Fibroblast of lung (primary cell): Measurements from ENCODE around the gene STARD4.

Source experiments
- EZH2 ChIP-seq: IDR thresholded peaks from 2 replicates; pipeline ENCODE4 v1.5.1; 2012; ENCODE audit warnings: low read length, control low read depth, mild to moderate bottlenecking; ENCODE audit errors: missing control alignments
- TF ChIP-seq, protein P1 (sequence below), 2 donors: IDR thresholded peaks in 1 of 2; conservative IDR thresholded peaks in 1 of 2; 1 replicate in 1 of 2; 2 replicates in 1 of 2; pipeline ENCODE4 v1.5.1; 2011 to 2012; ENCODE audit warnings: low read length in 2 of 2, control low read depth in 1 of 2, inconsistent platforms in 1 of 2, low read depth in 1 of 2, mild to moderate bottlenecking in 1 of 2

DNA sequence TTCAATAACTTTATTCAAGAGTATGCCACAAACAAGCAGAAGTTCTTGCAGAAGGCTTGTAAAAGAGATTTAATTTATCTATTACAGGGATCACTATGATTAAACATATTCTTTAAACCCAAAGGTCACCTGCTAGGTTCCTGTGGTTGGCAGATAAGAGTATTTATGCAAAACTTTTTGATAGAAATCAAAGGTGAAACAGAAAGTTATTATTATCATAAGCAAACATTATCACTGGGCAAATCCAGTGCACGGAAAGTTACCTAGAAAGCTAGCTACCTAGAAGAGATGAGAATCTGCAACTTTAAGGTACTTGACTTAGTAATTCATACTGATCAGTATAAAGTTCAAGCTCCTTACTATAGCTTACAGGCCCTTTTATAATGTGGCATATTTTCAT, 3.2 kb downstream of the STARD4 start:
- TF ChIP-seq, protein P1, sequence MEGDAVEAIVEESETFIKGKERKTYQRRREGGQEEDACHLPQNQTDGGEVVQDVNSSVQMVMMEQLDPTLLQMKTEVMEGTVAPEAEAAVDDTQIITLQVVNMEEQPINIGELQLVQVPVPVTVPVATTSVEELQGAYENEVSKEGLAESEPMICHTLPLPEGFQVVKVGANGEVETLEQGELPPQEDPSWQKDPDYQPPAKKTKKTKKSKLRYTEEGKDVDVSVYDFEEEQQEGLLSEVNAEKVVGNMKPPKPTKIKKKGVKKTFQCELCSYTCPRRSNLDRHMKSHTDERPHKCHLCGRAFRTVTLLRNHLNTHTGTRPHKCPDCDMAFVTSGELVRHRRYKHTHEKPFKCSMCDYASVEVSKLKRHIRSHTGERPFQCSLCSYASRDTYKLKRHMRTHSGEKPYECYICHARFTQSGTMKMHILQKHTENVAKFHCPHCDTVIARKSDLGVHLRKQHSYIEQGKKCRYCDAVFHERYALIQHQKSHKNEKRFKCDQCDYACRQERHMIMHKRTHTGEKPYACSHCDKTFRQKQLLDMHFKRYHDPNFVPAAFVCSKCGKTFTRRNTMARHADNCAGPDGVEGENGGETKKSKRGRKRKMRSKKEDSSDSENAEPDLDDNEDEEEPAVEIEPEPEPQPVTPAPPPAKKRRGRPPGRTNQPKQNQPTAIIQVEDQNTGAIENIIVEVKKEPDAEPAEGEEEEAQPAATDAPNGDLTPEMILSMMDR (conservative IDR thresholded peaks at IDR 0.05 in 1 of 2, IDR thresholded peaks at IDR 0.05 in 1 of 2; ENCODE audit: low read depth in 1 of 2, low read length in 2 of 2): no peak
- no peak for TF ChIP-seq EZH2
